Lower lobe of right lung (tissue), 2 donors: ENCODE data around the gene PERCC1. TPM values are rescaled to one million over a fixed set of nuclear protein-coding genes. Genes with fewer than 3 reads are reported as not detected.

ENCODE experiments used
- ATAC-seq, 2 donors: fragments of 200-7000 bp; cut with Tn5 transposase; one replicate each; pipeline ENCODE4 v1.9.1; 2020 to 2022; ENCODE audit warnings: mild to moderate bottlenecking in 2 of 2, moderate library complexity in 2 of 2
- DNase-seq: peaks from one replicate; pipeline ENCODE4 v3.0.0-alpha.2; 2020
- H3K27ac ChIP-seq: fragments of 200-600 bp; one replicate; pipeline ENCODE4 v1.8.0; 2022
- H3K27me3 ChIP-seq: fragments of 200-600 bp; one replicate; pipeline ENCODE4 v1.8.0; 2022; ENCODE audit warnings: low read depth
- H3K36me3 ChIP-seq: fragments of 200-600 bp; one replicate; pipeline ENCODE4 v1.8.0; 2022; ENCODE audit warnings: mild to moderate bottlenecking
- H3K4me1 ChIP-seq: fragments of 200-600 bp; one replicate; pipeline ENCODE4 v1.8.0; 2022
- H3K4me3 ChIP-seq: fragments of 200-600 bp; one replicate; pipeline ENCODE4 v1.8.0; 2022; ENCODE audit warnings: mild to moderate bottlenecking
- H3K9me3 ChIP-seq: fragments of 200-600 bp; one replicate; pipeline ENCODE4 v1.8.0; 2022
- intact Hi-C: fragments of 100-400 bp; cut with DNase I; formaldehyde crosslinking; loops from one replicate; pipeline ENCODE4 v1.11.0; 2022
- total RNA-seq: library from RNA; stranded (reverse); fragmentation: NEBNext Ultra II Directional; extraction: Animal tissue kit (Norgen Biotek cat#: 25700); gene quantifications from one replicate; pipeline ENCODE4 v1.2.1, GENCODE V29; 2021
- TF ChIP-seq, protein P1 (sequence below): fragments of 200-600 bp; IDR thresholded peaks from one replicate; pipeline ENCODE4 v1.8.0; 2022; ENCODE audit warnings: antibody characterized with exemption, mild to moderate bottlenecking
- donor health status: DM: no; HTN: yes; CAD: no; lungs with severe emphysema.

PERCC1 gene
- total RNA-seq, 1 donor from 2014 or later, result not detected

DNA sequence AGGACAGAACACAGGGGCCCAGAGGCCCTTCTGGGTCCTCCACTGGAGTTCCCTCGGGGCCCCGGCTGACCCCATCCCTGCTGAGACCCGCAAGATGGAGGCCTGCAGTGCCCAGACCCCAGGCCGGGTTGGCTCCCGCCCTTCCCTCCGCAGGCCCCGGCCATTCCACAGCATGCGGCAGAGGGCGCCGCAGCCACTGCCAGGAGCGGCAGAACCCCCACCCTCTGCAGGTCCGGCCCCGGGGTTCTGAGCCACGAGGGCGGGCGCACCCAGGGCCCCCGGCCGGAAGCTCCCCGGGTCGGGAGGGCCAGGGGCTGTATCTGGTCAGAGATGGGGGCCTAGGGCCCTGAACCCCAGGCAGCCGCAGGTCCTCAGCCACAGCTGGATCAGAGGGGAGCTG lies 2.4 kb upstream of the PERCC1 start:
- no peak overlapping the region for H3K27ac ChIP-seq
- ATAC-seq, result peak; percentile 31 to 38
- no peak for DNase-seq
- intact Hi-C loops, result no loop called here
- peaks cover 9% of the 10 kb centered on the region for H3K27me3 ChIP-seq
- peak overlapping the region; percentile 19 for H3K4me3 ChIP-seq
- TF ChIP-seq, protein P1, sequence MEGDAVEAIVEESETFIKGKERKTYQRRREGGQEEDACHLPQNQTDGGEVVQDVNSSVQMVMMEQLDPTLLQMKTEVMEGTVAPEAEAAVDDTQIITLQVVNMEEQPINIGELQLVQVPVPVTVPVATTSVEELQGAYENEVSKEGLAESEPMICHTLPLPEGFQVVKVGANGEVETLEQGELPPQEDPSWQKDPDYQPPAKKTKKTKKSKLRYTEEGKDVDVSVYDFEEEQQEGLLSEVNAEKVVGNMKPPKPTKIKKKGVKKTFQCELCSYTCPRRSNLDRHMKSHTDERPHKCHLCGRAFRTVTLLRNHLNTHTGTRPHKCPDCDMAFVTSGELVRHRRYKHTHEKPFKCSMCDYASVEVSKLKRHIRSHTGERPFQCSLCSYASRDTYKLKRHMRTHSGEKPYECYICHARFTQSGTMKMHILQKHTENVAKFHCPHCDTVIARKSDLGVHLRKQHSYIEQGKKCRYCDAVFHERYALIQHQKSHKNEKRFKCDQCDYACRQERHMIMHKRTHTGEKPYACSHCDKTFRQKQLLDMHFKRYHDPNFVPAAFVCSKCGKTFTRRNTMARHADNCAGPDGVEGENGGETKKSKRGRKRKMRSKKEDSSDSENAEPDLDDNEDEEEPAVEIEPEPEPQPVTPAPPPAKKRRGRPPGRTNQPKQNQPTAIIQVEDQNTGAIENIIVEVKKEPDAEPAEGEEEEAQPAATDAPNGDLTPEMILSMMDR, result peak; percentile 47
- H3K36me3 ChIP-seq, result no peaks in the 10 kb centered on the region
- H3K4me1 ChIP-seq, result no peaks in the 10 kb centered on the region
- H3K9me3 ChIP-seq, result no peaks in the 10 kb centered on the region

DNA sequence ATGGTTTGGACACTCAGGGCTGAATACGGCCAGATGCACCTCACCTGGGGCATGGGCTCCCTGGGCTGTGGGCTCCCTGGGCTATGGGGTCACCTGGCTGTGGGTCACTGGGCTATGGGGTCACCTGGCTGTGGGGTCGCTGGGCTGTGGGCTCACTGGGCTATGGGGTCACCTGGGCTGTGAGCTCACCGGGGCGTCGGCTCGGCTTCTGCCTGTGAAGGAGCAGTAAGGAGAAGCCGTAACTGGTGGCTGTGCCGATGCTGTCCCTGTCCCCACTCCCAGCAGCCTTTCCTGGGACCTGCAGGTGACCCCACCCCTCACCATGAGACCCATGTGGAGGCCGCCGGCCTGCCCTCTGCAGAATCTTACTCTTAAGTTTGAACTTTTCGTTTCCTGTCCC lies 1.9 kb upstream of the PERCC1 start:
- ATAC-seq (no peak), DNase-seq (no peak)
- Histone ChIP-seq H3K4me1 (no peaks in the 10 kb centered on the region), H3K36me3 (no peaks in the 10 kb centered on the region), H3K27me3 (peaks cover 14% of the 10 kb centered on the region), H3K27ac (no peak overlapping the region), H3K4me3 (no peak overlapping the region), H3K9me3 (no peaks in the 10 kb centered on the region)
- intact Hi-C loops, result no loop called here
- TF ChIP-seq, protein P1, result no peak

DNA sequence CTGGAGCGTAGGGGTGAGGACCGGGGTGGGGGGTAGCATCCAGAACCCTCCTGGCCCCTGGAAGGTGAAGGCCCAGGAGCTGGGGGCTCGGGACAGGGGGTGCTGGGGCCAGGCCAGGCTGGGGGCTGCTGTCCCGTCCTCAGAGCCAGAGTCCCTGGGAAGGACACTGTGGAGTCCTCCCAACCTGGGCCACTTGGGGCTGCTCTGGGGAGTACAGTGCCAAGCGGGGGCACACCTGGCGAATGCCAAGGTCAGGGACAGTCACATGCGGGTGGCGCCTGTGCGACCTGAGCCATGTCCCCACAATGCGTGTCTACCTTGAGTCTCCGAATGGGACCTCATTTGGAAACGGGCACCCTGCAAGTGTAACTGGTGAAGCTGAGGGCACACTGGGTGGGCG lies 1.2 kb upstream of the PERCC1 start:
- H3K27me3 ChIP-seq, result peaks cover 17% of the 10 kb centered on the region
- intact Hi-C loops, result no loop called here
- TF ChIP-seq, protein P1, result no peak
- DNase-seq, result no peak
- no peaks in the 10 kb centered on the region for H3K36me3 ChIP-seq
- no peak overlapping the region for H3K27ac ChIP-seq
- no peak overlapping the region for H3K4me3 ChIP-seq
- no peaks in the 10 kb centered on the region for H3K4me1 ChIP-seq
- no peak for ATAC-seq
- H3K9me3 ChIP-seq, result no peaks in the 10 kb centered on the region

DNA sequence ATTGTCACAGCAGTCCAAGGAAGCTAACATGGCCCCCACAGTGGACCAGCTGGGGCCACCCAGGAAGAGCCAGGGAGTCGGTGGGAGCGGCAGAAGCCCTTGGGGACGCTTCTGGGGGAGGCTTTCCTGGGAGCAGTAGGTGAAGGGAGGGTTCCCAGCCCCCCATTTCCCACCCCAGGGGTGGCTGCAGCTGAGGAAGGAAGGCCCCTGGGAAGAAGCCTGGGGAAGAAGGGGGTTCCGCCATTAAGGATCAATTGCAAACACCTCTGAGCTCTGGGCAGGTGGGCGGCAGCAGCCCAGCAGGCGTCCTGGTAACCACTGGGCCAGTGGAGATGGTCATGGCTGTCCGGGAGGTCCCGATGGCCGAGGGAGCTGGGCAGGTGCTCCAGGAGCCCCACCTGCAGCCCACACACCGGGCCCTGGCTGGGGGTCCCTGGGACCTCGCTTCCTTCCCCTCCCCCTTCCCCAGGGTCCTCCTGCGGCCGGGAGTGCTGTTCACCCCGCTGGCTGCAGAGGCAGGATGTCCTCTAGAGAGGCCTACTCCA lies 592 bp upstream of the PERCC1 start:
- intact Hi-C loops, result no loop called here
- TF ChIP-seq, protein P1, result no peak
- Histone ChIP-seq H3K9me3 (no peaks in the 10 kb centered on the region), H3K36me3 (no peaks in the 10 kb centered on the region), H3K4me3 (no peak overlapping the region), H3K27ac (no peak overlapping the region), H3K27me3 (peaks cover 17% of the 10 kb centered on the region), H3K4me1 (no peaks in the 10 kb centered on the region)
- ATAC-seq, result no peak
- no peak for DNase-seq

DNA sequence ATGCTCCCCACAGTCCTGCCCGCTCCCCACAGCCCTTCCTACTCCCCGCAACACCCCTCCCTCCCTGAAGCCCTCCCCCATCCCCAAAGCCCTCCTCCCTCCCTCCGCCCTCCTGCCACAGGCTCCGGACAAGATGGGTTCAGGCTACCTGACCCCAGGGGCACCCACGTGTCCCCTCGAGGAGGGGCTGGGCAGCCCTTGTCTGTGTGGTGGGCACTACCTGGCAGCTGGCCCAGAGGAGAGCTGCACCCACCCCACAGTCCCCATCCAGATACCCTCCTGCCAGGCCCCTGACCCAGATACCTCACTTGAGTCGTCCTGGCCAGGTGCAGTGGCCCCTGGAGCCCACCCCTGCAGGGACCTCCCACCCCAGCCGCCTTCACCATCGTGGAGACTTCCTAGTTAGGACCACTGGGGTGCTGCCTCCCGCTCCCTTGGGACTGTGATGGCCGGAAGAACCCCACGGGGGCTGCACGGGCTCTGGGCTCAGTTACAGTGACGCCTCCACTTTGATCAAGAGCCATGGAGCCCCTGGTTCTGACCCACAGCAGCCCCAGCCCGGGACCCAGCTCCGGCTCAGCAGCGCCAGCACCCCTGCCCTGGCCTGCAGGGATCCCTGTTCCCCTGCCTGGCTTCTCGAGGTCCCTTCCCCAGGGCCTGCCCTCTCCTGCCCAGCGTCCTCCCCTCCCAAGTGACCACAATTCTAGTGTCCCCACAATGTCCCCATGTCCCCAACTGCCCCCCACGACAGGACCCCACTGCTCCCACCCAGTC lies 806 bp downstream of the PERCC1 start:
- no peaks in the 10 kb centered on the region for H3K36me3 ChIP-seq
- H3K27ac ChIP-seq, result no peak overlapping the region
- TF ChIP-seq, protein P1, result no peak
- H3K27me3 ChIP-seq, result peaks cover 17% of the 10 kb centered on the region
- H3K9me3 ChIP-seq, result no peaks in the 10 kb centered on the region
- DNase-seq (no peak), ATAC-seq (no peak)
- H3K4me3 ChIP-seq, result no peak overlapping the region
- no peaks in the 10 kb centered on the region for H3K4me1 ChIP-seq
- intact Hi-C loops, result no loop called here
